Stimulated activated CD4-positive, alpha-beta T cell treated with anti-CD3 and anti-CD28 coated beads, TNF-alpha, amount 100 ng/mL, for 48 hours (primary cell): ENCODE measurements around the gene SYTL3.

Experiments used
- DNase-seq, 3 donors: peaks; one replicate each; pipeline ENCODE4 v3.0.0-alpha.2; 2020; ENCODE audit warnings: low read depth in 3 of 3

Gene SYTL3

DNA sequence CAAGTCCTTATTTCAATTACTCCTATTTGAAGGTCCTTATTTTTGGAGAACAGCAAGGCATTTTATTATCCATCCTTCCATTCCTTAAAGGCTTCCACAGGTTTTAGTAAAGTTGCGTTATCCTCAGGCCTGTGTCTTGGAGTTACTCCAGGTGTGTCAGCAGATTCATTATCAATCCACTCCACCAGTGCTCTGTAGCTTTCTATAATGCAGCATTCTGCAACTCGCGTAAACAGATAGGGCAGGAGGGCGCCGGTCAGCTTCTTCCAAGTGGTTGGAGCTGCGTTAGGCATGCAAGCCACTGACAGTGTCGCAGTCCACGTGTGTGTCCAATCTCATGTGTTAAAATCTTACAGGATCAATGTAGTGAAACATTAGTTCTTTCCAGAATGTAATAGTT is 75.8 kb downstream of the SYTL3 start:
- no peak for DNase-seq

DNA sequence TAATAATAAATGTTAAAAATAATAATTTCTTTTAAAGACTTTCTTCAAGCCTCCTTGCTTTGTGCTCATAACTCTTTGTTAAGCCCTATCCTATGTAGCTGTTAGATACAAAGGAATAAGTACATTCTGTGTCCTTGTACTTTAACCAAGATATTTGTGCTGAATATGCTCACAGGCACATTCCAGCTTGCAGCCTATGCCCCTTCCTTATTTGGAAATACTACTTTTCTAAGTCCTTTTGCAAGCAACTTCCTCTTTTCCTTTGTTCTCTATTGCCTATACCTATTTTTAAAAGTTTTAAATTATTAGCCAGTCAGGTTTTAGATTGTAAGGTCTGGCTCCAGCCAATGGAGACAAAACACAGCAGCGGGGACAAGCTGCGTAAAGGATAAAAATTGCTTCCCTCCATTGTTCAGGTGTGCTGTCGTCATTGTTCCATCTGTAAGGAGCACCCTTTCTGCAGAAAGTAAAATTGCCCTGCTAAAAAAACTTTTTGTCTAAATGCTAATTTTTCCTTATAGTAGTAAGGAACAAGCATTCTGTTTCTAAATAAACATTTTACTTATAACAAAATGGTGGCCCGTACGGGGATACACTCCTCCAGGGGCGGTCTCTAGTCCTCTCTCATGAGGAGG is 80.2 kb downstream of the SYTL3 start:
- DNase-seq = no peak

DNA sequence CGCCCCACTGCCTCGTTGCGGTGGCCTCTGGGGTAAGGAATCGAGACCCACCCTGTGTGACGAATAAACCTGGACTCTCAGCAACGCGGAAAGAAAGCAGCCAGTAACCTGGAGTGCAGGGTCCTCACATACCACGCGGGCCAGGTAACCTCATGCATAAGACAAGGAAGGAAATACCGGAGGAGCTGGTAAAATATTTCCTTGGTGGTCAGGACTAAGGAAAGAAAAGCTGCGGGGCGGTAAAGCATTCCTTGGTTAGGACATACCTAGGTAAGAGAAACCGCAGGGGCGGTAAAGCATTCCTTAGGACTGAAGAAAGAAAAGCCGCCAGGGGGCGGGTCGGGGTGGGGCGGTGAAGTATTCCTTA is 80.7 kb downstream of the SYTL3 start:
- no peak for DNase-seq

DNA sequence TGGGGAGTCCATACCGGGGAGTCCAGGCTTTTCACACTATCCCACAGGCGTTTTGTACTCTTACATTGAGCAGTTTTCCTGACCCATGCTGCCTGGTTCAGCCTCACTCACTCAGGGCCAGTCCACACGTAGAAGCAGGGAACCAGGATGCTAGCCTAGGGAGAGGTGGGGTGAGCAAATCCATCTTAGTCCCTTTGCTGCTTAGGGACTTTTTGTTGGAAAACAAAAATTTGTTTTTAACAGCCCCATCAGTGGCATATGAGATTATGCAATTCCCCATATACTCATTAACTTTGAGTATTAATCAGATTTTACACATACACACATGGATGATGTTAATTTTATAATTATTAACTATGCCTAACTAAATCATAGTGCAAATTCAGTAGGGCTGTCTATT is 85.2 kb downstream of the SYTL3 start:
- DNase-seq = no peak

DNA sequence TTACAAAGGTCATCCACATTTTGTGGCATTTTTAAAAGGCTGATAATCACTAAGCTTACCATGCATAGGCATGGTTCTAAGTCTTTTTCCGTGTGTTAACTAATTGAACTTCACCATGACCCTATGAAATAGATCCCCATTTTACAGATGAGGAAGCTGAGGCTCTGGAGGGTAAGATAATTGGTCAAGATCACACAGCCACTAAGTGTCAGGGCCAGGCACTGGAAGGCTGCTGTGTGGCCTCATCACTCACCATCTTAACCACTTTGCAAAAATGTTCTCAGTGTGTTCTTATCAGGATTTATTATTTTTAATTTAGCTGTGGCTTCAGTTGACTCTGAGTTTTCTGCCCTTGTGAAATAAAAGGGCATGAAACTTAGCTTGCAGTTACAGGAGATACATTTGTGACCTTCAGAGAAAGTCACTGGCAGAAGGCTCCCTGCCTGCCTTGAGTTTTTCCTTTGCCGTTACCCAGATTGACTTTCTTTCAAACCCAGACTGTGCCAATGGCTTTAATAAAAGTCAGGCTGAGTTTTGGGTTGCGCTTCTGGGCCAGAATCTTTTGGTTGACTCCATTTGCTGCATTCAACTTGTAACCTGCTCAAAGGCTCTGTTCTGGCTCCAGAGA is 87.3 kb downstream of the SYTL3 start:
- DNase-seq = no peak

DNA sequence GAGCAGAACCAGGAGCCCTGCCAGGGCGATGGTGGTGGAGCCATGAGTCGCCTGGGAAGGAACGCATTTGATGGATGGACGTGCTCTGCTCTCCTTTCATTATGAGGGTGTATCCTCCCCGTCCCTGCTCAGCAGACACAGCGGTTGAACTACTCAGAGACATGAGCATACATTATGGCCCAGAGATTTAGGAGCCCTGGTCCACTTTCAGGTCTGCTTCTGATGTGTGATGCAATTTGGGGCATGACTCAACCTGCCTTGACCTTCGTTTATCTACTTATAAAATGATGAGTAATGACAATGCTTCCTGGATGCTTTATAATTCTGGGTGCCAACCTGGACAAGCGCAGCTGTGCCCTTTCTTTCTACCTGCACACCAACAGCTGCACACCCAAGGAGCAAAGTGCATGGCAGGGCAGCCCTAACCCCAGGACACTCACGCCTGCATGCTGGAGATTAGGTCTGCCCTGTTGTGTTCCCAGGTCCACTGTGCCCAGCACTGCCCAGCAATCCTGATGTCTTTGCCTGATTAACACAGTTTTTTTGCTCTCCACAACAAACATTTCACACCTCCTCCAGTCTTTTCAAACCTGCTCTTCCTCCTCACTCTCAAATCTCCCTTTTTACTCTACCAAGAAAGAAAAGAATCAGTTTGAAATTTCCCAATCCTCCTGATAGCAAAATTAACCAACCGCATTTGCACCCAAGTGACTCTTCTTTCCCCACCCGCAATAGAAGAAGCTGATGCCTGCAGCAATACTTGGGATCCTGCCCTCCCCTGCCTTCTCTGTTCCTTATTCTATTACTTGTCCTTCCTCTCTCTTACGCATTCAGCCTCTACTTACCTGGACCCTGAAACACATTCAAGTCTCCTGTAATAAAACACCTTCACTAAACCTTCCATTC is 88.1 kb downstream of the SYTL3 start:
- DNase-seq = no peak

DNA sequence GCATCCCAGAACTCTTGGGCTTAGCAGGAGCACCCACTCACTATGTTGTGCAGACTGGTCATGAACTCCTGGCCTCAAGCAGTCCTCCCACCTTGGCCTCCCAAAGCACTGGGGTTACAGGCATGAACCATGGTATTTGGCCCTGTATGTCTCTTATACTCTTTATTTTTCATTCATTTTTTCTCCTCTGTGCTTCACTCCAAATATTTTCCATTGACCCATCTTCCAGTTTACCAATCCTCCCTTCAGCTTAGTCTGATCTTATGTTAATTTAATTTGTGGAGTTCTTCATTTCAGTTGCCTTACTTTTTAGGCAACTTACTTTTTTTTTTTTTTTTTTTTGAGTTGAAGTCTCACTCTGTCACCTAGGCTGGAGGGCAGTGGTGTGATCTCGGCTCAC is 89.8 kb downstream of the SYTL3 start:
- DNase-seq = no peak

DNA sequence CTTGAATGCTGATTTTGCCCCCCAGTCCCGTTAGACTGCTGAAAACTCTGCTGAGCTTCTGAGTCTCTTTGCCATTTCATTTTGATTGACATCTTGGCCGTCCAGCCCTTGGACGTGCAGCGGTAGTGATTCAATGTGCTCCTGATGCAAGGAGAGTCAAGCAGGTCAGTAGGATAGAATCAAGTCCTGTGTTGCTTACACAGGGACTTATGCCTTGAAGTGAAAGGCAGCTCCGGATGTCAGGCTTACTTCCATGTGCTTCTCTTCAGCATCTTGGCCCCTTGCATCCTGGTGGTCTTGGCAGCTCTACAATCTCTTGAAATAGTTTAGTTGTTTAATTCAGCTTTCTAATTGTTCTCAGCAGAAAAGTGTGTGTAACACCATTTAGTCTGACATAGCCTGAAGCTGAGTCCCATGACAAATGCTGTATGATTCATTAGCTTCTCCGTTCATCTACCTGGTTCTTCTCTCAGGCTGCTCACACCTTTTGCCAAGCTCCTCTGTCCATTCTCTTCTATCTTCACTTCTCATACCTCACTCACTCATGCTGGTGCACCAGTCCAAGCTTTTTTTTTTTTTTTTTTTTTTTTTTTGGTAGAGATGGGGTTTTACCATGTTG is 93.3 kb downstream of the SYTL3 start:
- no peak for DNase-seq

DNA sequence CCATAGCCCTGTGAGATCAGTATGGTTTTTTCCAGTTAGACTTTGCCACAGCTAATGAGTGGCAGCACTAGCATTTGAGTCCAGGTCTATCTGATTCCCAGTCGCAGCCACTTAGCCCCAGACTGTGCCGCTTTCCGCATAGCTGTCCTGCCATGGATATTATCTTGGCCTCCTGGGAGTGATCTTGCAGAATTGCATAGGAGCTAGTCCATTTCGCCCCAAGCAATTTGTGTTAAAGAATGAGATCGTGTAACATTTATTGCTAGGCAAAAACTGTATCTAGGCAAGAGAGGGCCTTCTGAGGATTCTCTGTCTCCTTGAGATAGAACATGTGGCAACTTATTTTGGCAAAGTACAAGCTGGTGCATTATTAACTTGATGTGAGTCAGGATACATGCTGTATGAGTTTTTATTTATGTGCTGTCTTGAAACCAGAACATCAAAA is 95.2 kb downstream of the SYTL3 start:
- no peak for DNase-seq

DNA sequence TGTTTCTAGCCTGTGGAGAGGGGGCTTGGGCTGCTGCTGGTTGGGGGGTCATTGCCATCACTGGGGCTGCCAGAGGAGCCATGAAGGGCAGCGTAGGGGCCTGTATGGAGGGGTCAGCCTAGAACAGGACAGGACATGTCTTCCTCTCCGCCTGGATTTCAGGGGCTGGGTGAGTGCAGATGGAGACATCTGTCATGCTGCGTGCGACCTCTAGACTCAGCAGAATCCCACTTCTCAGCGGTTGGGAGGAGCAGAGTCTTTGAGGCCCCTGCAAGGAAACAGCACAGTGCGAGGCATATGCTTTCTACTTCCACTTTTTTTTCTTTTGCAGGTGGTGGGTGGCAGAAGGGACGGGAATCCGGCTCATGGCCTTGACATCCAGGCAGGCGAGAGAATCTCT is 101.4 kb downstream of the SYTL3 start:
- DNase-seq = no peak

DNA sequence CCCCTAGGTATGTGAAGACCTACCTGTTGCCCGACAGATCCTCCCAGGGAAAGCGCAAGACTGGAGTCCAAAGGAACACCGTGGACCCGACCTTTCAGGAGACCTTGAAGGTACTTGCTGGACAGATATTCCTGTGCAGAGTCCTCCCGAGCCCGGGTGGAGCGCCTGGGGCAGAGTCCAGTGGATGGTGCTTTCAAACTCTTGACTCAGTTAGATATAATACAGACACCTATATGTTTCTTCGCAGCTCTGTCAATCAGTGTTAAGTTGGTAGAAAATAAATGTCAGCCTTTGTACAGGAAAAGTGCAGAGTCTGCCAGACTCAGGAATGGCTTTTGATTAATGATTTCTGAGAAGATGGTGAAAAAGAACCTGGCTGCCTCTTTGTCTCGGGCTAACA is 102.1 kb downstream of the SYTL3 start:
- no peak for DNase-seq

DNA sequence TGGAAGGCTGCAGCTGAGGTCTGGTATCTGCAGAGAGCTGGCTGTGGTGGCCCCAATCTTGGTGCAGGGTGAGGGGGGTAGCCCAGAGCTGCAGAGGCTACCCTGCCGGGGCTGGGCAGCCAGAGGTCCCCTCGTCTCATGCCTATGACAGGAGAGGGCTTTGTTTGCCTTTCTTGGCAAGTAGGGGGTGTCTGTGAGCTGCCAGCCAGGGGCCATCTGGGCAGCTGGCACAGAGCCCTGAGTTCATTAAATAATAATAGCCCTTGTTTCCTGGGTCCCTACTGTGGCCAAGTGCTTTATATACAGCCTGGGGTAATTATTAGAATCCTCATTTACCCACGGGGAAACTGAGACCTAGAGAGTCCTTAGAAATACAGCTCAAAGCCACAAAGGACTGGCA is 102.8 kb downstream of the SYTL3 start:
- DNase-seq = no peak

DNA sequence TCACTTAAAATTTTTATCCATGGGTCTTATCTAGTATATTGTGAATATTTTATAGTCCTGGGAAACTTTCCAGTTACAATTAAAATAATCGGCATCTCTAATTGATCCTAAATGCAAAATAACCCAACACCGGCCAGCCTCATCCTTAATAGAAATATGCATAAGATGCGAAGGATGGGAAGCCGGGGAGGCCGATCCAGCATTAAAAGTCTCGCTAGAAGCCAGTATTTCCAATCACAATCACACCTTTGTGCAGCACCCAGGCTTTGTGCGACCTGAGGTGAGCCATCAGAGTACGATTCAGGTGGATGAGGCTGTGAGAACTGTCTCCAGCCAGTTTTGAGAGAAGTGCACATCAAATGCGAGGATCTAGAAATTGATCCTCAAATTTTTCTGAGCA is 104.0 kb downstream of the SYTL3 start:
- no peak for DNase-seq

DNA sequence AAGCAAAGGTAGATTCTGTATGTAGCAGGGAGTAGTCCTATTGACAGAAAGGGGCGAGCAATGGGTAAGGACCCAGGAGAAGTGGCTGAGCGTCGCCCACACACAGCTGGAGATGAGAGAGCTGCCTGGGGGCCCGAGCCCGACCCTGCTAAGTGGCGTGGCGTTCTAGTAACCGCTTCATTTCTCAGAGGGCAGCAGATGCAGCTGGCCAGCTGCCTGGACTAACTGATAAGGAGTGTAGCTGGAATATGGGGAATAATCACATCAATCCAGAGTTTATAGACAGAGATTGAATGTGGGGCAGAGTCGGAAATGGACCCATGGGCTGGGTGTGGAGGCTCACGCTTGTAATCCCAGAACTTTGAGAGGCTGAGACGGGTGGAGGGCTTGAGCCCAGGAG is 104.9 kb downstream of the SYTL3 start:
- no peak for DNase-seq

DNA sequence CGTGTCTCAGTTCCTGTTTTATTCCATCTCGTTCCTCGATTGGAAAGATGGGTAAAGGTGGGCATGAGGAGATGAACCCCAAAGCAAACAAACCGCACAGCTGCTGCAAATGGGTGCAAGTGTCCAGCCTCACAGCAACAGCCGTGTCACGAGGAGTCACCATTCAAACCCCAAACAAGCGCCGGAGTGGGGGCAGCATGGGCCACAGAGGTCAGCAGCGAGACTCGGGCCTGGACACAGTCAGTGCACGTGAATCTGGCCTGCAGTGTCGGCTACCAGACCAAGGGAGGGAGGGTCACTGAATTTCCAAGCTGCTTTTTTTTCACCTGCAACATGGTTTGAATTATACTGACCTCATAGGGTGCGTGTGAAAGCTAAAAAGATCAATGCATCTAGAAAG is 105.8 kb downstream of the SYTL3 start:
- DNase-seq = no peak

DNA sequence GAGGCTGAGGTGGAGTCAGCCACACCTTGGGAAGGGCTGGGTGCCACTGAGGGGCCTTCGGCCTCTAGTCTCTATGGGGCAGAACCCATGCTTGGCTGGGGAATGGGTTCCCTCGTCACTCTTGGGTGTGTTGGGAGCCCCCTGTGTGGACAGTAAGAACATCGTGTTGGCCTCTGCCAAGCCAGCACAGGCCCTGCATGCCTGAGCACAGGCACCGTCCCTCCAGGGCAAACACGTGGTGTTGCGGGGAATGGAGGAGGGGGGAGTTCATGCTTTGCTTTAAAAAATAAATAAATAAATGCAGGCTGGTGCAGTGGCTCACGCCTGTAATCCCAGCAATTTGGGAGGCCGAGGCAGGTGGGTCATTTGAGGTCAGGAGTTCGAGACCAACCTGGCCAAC is 106.3 kb downstream of the SYTL3 start:
- no peak for DNase-seq

DNA sequence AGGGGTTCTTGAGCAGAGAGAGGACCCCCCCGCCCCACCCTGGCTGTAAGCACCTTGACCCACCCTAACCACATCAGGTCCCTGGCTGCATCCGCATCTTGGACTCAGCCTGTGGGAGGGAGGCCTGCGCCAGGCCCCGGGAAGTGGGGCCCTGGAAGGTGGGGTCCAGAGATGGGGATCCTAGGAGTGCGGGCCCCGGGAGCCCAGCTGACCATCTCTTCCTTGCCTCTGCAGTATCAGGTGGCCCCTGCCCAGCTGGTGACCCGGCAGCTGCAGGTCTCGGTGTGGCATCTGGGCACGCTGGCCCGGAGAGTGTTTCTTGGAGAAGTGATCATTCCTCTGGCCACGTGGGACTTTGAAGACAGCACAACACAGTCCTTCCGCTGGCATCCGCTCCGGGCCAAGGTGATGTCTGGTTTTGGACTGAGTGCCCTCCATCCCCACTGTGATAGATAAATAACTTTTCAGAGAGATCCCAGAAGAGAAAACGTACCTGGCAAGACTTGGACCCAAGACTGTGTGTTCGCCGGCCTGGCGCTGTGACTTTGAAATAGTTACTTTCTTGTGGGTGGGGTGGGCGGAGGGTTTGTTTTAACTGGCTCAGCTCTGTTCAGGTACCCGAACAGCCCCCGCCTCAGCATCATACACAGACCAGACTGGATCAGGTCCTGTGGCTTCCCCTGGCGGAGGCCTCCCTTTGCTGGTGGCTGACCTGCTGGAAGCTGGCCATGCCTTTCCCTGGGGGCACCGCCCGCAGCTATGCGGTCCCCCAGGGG is 107.3 kb downstream of the SYTL3 start:
- DNase-seq = no peak

DNA sequence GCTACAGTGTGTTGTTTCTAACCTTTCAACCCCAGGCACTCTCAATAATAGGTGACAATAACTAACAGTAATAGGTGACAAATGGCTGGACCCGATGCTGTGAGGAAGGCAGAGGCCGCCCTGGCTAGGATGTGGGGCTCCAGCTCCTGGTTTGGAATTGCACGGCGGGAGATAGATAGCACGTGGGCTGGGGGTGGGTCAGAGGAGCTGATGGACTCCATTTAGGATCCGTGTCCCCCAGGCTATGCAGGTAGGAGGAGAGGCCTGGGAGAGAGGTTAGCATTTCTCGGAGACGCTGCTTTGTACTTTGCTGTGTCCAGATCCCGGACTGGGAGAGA is 107.9 kb downstream of the SYTL3 start:
- DNase-seq = no peak

DNA sequence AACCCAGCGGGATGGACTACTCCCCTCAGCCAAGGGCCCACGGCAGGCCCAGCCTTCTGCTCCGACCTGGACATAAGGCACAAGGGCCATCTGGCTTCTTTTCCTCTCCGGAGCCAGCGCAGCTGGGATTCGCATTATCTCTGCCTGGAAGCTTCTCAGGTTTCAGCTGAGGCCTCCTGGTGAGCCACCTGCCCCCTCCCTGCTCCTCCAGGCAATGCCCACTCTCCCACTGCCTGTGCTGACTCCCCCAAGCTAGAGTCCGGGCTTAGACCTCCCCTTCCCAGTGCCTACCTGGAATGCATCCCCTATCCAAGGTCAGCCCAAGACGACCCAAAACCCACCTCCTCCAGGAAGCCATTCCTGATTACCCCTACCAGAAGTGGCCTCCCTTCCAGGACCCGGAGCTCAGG is 108.6 kb downstream of the SYTL3 start:
- DNase-seq = no peak

DNA sequence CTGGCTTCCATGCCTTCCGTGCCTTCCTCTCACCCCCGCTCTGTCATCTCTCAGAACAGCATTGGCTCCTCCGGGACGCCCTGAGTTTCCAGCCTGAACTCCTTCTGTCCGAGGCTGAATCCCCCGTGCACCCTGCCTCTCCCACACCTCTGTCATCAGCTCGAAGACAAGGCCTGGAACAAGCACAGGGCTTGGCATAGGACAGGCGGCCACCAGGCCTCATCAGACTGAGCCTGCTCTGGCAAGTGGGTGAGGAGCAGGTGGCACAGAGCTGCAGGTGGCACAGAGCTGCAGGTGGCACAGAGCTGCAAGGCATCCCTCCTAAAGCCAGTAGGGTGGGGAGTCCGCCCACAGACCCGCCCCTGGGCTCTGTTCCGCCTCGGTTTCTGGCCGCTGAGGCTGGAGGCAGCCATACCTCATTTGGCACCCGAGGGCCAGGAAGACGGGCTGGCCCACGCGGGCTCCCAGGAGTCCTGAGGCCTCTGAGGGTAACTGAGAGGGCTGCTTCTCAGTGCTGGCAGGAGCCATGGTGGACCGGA is 109.2 kb downstream of the SYTL3 start:
- no peak for DNase-seq

DNA sequence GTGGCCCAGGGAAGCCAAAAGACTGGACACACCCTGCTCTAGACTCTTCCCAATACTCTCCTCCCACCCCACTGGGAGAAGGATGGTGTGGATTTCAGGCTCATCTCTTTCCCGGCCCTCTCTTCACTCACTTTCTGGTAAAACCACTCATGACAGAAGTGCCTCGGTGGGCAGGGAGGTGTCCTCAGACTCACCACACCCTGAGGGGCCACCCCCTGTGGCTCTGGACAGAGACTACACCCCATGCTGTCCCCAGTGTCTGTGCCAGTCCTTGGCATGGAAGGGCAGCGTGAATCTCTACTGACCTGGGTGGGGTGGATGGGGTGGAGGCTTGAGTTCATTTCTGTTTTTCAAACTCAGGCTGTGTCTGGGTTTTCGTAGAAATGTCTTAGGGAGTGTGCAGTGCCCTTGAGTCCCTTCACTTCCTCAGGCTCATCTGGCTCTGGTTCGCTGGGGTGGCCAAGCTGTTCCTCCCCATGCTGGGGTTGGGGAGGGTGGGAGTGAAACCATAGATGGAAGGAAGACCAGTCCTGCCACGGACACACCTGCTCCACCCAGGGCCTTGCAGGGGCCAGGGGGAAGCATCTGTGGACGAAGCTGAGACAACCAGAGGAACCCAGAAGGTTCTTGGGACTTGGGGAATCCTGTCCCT is 110.2 kb downstream of the SYTL3 start:
- DNase-seq = no peak
